Measurements from ENCODE around the gene ZSCAN9. TPM values are rescaled to one million over a fixed set of nuclear protein-coding genes. Genes with fewer than 3 reads are reported as not detected.

The ZSCAN9 gene
- total RNA-seq, 2 experiments from 2014 or later: 1.7 to 1.8 TPM

DNA sequence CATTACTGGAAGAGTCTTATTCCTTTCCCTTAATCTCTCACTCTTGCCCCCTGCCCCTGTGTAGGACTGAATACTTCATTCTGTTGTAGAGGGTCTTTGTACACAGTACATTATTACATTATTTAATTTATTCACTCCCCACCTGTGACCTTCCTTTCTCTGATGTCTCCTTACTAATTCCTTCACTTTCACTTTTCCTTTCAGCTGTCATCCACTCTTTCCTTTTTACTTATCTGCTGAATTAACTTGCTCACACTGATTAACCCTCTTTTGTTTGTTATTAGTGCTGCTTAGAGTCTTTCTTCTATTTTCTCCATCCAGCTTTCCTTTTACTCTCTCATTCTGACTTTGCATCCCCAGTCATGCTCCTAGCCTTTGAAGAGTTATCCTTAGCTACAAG is 49.8 kb downstream of the ZSCAN9 start:
- H3K27ac Mint-ChIP-seq: peak overlapping the region; percentile 17
- intact Hi-C loops (cut with DNase I, micrococcal nuclease): no loop called here
- H3K4me1 Mint-ChIP-seq: peaks cover 16% of the 10 kb centered on the region
- H3K27me3 Mint-ChIP-seq: no peaks in the 10 kb centered on the region
- CTCF ChIA-PET: no interaction called here
- peak; percentile 44 for ATAC-seq
- H3K9me3 Mint-ChIP-seq (ENCODE audit: low read depth): no peaks in the 10 kb centered on the region
- POLR2A ChIA-PET: no interaction called here
- peaks cover 47% of the 10 kb centered on the region for H3K36me3 Mint-ChIP-seq (ENCODE audit: low read depth)
- DNase-seq: no peak
- H3K4me3 Mint-ChIP-seq: no peak overlapping the region

GRCh38 chr6:28277746-28278145 is 52.7 kb downstream of the ZSCAN9 start:
- CTCF ChIA-PET: no interaction called here
- Mint-ChIP-seq H3K4me3 (no peak overlapping the region), H3K36me3 (ENCODE audit: low read depth) (peaks cover 42% of the 10 kb centered on the region), H3K9me3 (ENCODE audit: low read depth) (no peaks in the 10 kb centered on the region), H3K27ac (no peak overlapping the region), H3K4me1 (peaks cover 18% of the 10 kb centered on the region), H3K27me3 (peaks cover 13% of the 10 kb centered on the region)
- ATAC-seq (no peak), DNase-seq (no peak)
- intact Hi-C loops (cut with DNase I, micrococcal nuclease): no loop called here
- POLR2A ChIA-PET: no interaction called here

DNA sequence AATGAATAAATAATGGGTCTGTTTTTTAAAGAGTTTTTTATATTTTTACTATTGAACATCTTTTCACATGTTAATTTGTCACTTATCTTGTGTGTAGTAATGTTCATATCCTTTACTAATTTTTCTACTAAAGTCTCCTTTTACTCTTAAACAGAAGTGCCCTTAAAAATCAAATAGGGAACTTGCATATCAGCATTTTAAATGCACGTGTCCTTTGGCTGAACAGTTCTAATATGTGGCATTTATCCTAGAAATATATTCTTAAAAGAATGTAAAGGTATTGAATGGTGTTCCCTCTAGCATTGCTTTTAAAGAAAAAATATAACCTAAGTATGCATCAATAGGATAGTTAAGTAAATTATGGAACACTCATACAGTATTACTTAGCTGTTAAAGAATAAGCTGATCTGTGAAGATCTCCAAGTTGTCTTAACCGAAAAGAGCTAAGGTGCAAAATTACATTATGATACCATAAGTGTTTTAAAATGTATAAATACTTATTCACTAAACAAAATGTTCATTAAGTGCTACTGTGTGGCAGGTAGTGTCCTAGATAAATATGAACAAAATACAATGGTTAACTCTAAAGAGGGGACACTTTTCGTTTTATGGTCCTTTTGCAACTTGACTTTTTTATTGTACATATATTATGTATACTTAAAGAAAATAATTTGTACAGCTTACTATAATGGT is 55.7 kb downstream of the ZSCAN9 start:
- Mint-ChIP-seq H3K27ac (no peak overlapping the region), H3K27me3 (peaks cover 18% of the 10 kb centered on the region), H3K9me3 (ENCODE audit: low read depth) (no peaks in the 10 kb centered on the region), H3K4me3 (peak overlapping the region; percentile 76), H3K36me3 (ENCODE audit: low read depth) (peaks cover 23% of the 10 kb centered on the region), H3K4me1 (peaks cover 9% of the 10 kb centered on the region)
- ATAC-seq (no peak), DNase-seq (no peak)
- intact Hi-C loops (cut with DNase I, micrococcal nuclease): loop anchor here in 1 of 2 experiments (1.0 kb wide), 1 partner anchor 28 kb away; the partner anchor contains the start of gene ZKSCAN4
- CTCF ChIA-PET: interaction anchor here (0.6 to 1.4 kb wide), 3 partner anchors 34 to 75 kb away, joined by 3 read pairs; no protein-coding TSS in a partner anchor
- POLR2A ChIA-PET: interaction anchor here (0.9 to 1.0 kb wide), 2 partner anchors 14 to 139 kb away, joined by 3 to 4 read pairs; partner anchors contain the start of genes ZKSCAN8 and ZSCAN26

- peaks cover 9% of the 10 kb centered on the region for H3K4me1 Mint-ChIP-seq
- DNase-seq (peak; percentile 74), ATAC-seq (peak; percentile 87)
- H3K4me3 Mint-ChIP-seq: peak within 1 kb of the TSS; percentile 76
- no peak within 1 kb of the TSS for H3K27ac Mint-ChIP-seq
- peaks cover 18% of the 10 kb centered on the region for H3K27me3 Mint-ChIP-seq
- CTCF ChIA-PET: interaction anchor here (0.6 to 1.4 kb wide), 4 partner anchors 35 to 118 kb away, joined by 3 read pairs; partner anchors contain the start of gene ZSCAN12
- no peaks in the 10 kb centered on the region for H3K9me3 Mint-ChIP-seq (ENCODE audit: low read depth)
- intact Hi-C loops (cut with DNase I, micrococcal nuclease): loop anchor here in 1 of 2 experiments (1.0 kb wide), 1 partner anchor 29 kb away; the partner anchor contains the start of gene ZKSCAN4
- POLR2A ChIA-PET: interaction anchor here (0.9 to 1.0 kb wide), 2 partner anchors 14 to 140 kb away, joined by 3 to 4 read pairs; partner anchors contain the start of genes ZKSCAN8 and ZSCAN26
- H3K36me3 Mint-ChIP-seq (ENCODE audit: low read depth): peaks cover 16% of the 10 kb centered on the region
These were observed 56.4 kb downstream of the ZSCAN9 start, which contains the start of gene PGBD1 for GRCh38 chr6:28281288-28282064. Gene PGBD1, plus strand, starts transcription at chr6:28281572. Its CDS starts 2,242 bp downstream, at chr6:28283814.

- POLR2A ChIA-PET: no interaction called here
- Mint-ChIP-seq H3K36me3 (ENCODE audit: low read depth) (peaks cover 15% of the 10 kb centered on the region), H3K4me1 (peaks cover 9% of the 10 kb centered on the region), H3K4me3 (no peak overlapping the region), H3K27ac (no peak overlapping the region), H3K27me3 (peaks cover 18% of the 10 kb centered on the region), H3K9me3 (ENCODE audit: low read depth) (no peaks in the 10 kb centered on the region)
- CTCF ChIA-PET: interaction anchor here (0.5 to 1.1 kb wide), 3 partner anchors 73 to 271 kb away, joined by 3 to 4 read pairs (median 3); no protein-coding TSS in a partner anchor
- ATAC-seq: no peak
- no peak for DNase-seq
- intact Hi-C loops (cut with DNase I, micrococcal nuclease): no loop called here
These were observed 57.9 kb downstream of the ZSCAN9 start for GRCh38 chr6:28282926-28283325.

Other genes starting within 250 kb of the ZSCAN9 start
- gene ZNF165, start 144.7 kb upstream of the ZSCAN9 start, total RNA-seq: 1 to 10 TPM; 4.6 TPM
- gene ZSCAN16, start 100.7 kb upstream of the ZSCAN9 start, total RNA-seq: 1 to 10 TPM; 2.1 to 2.6 TPM
- 10 to 100 TPM; 17.5 to 20.7 TPM for gene ZKSCAN8, start 83.4 kb upstream of the ZSCAN9 start, total RNA-seq
- gene ZKSCAN4, start 27.0 kb downstream of the ZSCAN9 start, total RNA-seq: 1 to 10 TPM; 3.2 to 4.1 TPM
- under 1 TPM; 0.14 to 0.25 TPM for gene NKAPL, start 34.0 kb downstream of the ZSCAN9 start, total RNA-seq
- 1 to 10 TPM; 5.0 to 6.7 TPM for gene ZSCAN26, start 41.9 kb downstream of the ZSCAN9 start, total RNA-seq
- gene PGBD1, start 56.3 kb downstream of the ZSCAN9 start, total RNA-seq: 1 to 10 TPM; 1.5 to 1.6 TPM
- gene ZSCAN31, start 110.9 kb downstream of the ZSCAN9 start, total RNA-seq: 1 to 10 TPM; 1.3 to 1.8 TPM
- gene ZKSCAN3, start 124.7 kb downstream of the ZSCAN9 start, total RNA-seq: 1 to 10 TPM; 2.2 to 3.1 TPM
- gene ZSCAN12, start 174.5 kb downstream of the ZSCAN9 start, total RNA-seq: 1 to 10 TPM; 6.9 to 7.6 TPM
- 1 to 10 TPM; 1.9 to 2.9 TPM for gene ZSCAN23, start 218.2 kb downstream of the ZSCAN9 start, total RNA-seq

Measured in activated CD4-positive, alpha-beta T cell treated with anti-CD3 and anti-CD28 coated beads for 36 hours (primary cell).